Activated T-cell treated with anti-CD3 and anti-CD28 coated beads, Interleukin-2, amount 50 U/mL, for 1 hour (primary cell): ENCODE measurements around the gene IFRD2.

Experiments
- DNase-seq: peaks from one replicate; pipeline ENCODE4 v3.0.0-alpha.2; 2020

The IFRD2 gene, protein sequence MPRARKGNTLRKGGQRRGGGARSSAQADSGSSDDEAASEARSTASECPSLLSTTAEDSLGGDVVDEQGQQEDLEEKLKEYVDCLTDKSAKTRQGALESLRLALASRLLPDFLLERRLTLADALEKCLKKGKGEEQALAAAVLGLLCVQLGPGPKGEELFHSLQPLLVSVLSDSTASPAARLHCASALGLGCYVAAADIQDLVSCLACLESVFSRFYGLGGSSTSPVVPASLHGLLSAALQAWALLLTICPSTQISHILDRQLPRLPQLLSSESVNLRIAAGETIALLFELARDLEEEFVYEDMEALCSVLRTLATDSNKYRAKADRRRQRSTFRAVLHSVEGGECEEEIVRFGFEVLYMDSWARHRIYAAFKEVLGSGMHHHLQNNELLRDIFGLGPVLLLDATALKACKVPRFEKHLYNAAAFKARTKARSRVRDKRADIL

DNA sequence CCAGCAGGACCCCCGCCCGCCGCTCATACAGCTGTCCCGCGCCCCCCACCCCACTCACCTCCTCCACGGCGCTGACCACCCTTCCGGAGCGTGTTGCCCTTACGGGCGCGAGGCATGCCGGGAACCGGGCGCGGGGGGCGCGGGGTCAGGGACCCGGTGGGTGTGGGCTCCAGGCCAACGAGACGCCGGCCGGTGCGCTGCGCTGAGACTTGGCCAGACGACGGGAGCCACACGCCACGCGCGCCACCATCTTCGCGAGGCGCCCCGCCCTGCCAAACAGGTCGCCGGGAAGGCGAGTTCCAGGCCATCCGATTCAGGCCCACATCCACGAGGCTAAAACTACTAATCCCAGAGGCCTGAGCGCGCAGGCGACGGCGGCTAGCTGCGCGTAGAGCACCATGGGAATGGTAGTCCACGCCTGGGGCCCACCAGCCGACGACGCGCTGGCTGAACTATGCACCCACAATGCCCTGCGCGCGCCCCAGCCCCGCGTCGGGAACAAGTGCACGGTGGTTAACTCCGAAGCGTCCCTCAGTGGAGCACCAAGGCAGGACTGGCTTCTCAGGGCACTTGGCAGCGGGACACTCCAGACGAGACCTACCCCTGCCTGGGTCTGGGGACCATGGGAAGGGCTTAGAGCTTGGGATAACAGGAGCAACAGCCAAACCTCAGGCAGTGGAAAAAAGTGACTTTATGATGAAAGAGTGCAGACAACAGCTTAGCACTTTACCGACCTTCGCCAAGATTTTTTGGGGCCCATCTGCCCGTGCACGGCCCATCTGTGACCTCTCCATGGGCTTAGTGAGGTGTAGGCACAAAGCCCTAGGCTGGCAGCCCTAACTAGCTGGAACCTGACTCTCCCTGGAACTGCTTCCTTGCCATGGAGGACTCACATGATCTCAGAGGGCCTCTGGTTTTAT lies at the start of gene IFRD2:
Gene IFRD2, minus strand, starts transcription at position 271 of the 920 bp plus-strand sequence. Its CDS starts 155 bp downstream, at position 116.
- peak; percentile 92 for DNase-seq

DNA sequence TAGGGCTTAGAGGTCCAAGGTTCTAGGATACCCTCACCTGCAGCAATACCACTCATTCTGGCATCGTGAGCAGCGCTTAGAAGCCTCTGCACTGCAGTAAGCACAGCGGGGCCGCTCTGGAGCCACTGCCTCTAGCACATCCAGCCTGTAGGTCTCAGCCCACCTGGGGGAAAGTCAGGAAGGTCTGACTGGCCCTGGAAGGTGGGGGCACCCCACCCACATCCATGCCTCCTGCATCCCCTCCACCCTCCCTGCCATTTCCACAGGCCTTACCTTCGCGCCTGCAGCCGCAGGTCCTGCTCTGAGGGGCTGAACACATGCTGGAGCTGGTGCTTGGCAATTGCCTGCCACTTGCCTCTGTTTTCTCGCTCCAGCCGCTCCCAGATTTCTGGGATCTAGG lies 49.3 kb upstream of the IFRD2 start:
- no peak for DNase-seq

GRCh38 chr3:50340448-50341329 lies 48.5 kb upstream of the IFRD2 start, which contains the start of gene RASSF1:
RASSF1 (minus strand) TSS chr3:50340836; CDS start chr3:50340805, 31 bp downstream.
- DNase-seq: peak; percentile 75

DNA sequence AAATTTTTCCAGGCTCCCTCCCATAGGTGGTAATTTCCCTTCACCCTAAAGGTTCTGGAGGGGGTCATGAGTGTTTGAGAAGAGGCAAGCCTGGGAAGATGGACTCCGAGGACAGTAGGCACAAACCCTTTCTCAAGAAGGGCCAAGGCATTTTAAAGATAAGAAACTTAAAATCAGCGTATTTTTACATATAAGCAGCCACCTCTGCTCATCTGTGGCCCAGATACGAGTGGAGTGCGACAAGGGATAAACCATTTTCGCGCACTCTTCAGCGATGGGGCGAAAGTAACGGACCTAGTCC lies 47.9 kb upstream of the IFRD2 start:
- no peak for DNase-seq

- no peak for DNase-seq
Observed at GRCh38 chr3:50339485-50340146, 47.4 kb upstream of the IFRD2 start.

- no peak for DNase-seq
Observed at GRCh38 chr3:50338965-50339364, 46.7 kb upstream of the IFRD2 start.

- DNase-seq: peak; percentile 90
Observed at GRCh38 chr3:50337175-50337861, 45.1 kb upstream of the IFRD2 start.

DNA sequence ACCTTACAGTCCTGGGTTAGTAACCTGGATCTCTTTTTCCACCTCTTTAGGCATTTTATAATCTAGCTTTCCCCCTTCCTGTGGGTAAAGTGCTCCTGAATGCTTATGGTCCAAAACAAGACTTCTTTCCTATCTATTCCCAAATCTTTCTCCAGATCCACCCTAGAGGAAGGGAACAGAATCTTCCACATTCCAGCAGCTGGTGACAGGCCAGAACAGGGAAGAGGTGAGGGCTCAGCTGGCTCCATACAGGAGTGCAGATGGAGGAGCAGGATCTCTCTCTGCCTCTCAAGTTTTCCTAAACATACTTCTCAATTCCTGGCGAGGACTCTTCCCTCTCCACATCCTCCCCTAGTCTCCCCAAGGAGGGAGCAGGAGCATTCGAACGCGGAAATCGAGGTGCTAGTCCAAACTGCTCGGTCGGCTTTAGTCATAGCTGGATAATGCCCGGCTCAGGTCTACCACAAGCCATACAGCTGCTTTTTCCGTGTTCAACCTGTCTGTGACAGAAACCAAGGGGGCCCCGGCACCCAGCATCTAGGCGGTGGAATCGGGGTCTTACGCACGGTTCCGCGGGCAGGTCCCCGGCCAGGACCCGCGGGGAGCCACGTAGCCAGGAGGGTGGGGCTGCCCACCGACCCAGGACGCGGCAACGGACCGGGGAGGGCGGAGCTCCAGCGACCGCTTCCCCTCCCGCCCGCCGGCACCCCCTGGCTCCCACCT lies 44.4 kb upstream of the IFRD2 start:
- no peak for DNase-seq

DNA sequence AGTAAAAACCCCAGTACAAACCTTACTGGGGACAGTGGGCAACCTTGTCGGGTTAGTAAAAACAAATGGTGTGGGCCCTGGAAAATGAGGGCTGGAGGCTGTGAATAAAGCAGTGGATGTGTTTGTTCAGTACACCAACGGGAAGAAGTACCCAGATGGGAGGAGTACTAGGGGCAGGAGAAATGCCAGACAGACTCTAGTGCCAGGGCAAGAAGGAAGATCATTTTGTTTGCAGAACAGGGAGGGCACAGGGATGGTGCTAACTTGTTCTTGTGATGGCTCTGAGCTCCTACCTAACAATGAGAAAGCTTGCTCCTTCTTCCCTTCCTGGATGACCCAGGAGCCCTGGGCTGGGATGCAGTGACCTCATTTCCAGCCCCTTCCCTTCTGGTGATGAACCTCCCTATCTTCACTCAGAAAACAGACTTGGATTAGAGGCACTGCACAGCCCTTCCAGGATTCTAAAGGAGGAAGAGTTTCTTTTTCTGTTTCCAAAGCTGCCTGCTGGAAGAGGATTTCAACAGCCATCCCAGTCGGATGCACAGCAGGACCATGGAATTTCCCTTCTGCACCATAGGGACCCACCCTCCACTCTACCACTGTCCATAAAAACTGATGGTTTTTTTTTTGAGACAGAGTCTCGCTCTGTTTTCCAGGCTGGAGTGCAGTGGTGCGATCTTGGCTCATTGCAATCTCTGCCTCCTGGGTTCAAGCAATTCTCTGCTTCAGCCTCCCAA lies 42.3 kb upstream of the IFRD2 start:
- DNase-seq: no peak

DNA sequence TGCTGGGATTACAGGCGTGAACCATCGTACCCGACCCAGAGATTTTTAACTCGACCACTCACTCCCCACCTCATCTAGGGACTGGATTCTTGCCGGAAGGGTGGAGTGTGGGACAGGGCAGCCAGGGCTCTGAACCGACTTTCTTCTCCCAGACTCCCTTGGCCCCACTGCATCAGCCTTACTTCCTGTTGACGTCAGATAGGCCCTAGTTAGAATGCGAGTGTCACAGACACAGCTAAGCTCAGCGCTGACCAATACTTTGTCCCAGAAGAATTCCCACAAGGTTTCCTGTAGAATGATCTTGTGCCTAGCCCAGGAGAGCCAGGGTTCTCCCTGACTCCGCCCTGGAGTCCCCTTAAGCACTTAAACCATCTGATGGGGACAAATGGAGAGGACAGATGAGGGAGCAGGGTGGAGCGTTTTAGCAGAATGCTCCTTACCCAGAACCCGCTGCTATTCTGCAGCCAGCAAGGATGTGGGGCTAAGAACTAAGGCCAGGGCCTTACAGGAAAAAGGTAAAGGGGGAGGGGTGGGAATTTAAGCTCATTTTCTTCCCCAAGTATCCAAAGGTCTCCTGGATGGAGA lies 41.6 kb upstream of the IFRD2 start:
- DNase-seq: no peak

DNA sequence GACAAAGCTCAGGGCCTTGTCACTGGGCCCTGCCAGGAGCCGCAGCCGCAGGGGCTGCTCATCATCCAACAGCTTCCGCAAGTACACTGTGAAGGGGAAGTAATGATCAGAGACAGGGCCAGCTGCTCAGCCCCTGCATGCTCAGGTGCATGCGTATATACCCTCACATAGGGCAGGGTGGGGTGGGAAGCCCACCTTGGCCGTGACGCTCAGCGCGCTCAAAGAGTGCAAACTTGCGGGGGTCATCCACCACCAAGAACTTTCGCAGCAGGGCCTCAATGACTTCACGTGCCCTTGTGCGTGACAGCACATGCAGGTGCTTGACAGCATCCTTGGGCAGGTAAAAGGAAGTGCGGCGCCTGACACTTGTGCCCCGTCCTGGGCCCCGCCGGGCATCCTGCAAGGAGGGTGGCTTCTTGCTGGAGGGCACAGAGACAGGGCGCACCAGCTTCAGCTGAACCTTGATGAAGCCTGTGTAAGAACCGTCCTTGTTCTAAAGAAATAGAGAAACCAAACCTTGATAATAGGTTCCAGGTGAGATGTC lies 39.2 kb upstream of the IFRD2 start:
- no peak for DNase-seq

- no peak for DNase-seq
Observed at GRCh38 chr3:50330330-50330729, 38.1 kb upstream of the IFRD2 start.

DNA sequence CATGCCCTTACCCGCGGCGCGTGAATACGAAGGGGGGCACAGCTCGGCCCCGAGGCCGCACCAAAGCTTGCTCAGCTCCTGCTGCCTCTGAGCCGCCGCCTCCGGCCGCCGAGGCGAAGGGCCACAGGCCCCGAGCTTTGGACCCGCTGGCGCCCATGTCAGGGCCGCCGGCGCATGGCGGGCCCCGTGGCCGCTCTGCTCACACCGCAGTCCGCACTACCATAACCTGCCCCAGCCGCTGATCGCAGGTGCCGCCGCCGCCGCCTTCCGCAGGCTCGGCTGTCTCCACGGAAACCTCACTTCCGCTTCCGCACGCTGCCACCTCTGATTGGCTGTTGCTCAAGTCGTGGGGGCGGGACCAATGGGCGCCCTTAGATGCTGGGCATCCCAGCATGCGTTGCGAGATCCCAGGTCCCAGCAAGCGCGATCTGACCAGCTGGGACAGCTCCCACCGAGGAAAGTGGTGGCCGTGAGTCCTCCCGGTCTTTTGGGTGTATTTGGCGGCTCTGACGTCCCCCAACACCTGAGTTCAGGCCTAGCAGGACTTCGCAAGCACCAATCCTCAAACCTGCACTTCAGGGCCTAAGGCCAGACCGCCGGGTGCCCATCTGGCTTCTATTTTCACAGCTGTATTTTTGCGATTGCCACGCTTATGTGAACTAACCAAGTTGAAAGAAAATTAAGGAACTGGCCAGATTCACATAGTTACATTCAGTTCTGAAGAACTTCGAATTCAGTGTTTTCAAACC lies 35.9 kb upstream of the IFRD2 start, which contains the start of gene TUSC2:
Gene TUSC2, minus strand, starts transcription at position 281 of the 749 bp plus-strand sequence. Its CDS starts 124 bp downstream, at position 157.
- peak; percentile 92 for DNase-seq

DNA sequence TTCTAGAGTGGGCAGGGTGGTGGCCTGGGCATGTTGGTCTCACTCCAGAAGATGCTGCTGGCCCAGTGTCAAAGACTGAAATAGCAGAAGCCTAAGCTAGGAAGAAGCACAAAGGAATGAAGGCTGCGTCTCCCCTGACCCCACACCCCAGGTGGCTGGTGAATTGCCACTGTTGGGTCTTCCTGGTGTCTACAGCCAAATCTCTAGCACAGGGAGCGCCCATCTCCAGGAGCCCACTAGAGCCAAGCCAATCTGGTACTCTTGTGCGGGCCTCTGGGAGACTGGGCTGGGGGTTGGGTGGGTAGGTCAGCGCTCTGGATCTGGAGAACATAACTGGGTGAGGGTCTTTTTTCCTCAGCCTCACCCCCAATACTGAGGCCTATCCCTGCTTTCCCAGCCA lies 34.9 kb upstream of the IFRD2 start:
- no peak for DNase-seq

GRCh38 chr3:50326182-50326541 lies 33.9 kb upstream of the IFRD2 start:
- no peak for DNase-seq

DNA sequence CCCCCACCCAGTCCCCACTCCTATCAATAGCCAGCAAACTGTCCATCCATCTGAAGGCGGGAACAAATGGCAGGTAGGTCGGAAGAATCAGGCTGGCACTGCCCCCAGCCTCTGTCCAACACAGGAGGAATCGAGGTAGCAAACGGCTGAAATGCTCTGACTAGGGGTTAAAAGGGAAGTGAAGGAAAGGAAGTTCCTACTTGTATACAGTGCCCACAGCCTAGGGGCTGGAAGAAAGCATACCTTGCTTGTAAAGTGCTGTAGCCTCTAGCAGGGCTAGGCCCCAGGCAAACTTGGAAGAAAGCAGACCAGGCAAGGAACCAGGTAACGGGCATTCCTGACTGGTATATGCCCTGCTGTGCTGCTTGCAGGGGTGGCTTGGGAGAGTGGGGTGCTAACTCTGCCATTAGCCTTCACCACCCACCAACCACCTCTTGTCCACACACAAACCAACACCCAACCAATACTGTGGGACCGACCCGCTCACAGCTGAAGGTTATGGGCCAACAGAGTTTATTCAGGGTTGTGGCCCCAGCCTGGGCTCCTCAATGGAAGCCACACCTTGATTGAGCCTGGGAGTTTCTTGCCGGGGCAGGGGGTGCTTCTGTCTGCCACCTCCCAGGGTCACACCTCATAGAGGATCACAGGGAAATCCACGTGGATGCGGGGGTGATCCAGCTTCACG lies 33.4 kb upstream of the IFRD2 start:
- no peak for DNase-seq

DNA sequence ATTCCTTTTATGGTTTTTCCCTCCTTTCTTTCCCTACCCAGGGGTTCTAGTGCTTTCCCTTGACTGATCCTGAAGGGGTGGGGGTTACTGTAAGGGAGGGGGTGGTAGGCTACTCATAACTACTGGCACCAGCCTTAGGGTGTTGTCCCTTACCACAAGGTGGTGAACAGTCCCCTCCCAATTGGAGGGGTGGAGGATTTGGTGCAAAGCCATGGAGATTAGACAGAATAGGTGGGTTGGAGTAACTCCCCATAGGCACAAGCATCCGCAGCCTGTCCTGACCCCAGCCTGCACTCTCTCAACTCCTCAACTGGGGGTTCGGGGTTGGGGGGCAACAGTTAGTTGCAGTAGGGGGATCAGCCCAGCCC lies 32.9 kb upstream of the IFRD2 start:
- no peak for DNase-seq
